ENCODE data around the gene SEL1L2. TPM values are rescaled to one million over a fixed set of nuclear protein-coding genes. Genes with fewer than 3 reads are reported as not detected.

The SEL1L2 gene
- polyA plus RNA-seq, 3 donors = not detected

GRCh38 chr20:13844296-13844695 lies 146.1 kb downstream of the SEL1L2 start:
- Histone ChIP-seq H3K27me3 (ENCODE audit: control insufficient read depth in 2 of 2, insufficient read depth in 2 of 2, low read length in 2 of 2) (no peaks in the 10 kb centered on the region), H3K4me2 (replicated peaks; ENCODE audit: extremely low read depth, low read length, poor library complexity, severe bottlenecking) (no peak overlapping the region), H3K79me2 (ENCODE audit: insufficient read depth, low read length) (no peaks in the 10 kb centered on the region), H2AFZ (ENCODE audit: insufficient read depth, low read depth, low read length, poor library complexity, severe bottlenecking) (no peak overlapping the region), H3K9me3 (replicated peaks in 1 of 2; ENCODE audit: control insufficient read depth in 1 of 2, insufficient read depth in 1 of 2, low read length in 2 of 2) (peaks cover 15 to 16% of the 10 kb centered on the region in 2 donors), H3K27ac (ENCODE audit: low read depth in 1 of 2, low read length in 2 of 2) (no peak overlapping the region), H3K4me1 (ENCODE audit: control insufficient read depth in 1 of 2, insufficient read depth in 2 of 2, low read length in 2 of 2) (no peaks in the 10 kb centered on the region), H3K9ac (ENCODE audit: insufficient read depth, low read length, poor library complexity, severe bottlenecking) (no peak overlapping the region), H3K4me3 (replicated peaks in 1 of 3; ENCODE audit: low read depth in 2 of 3, low read length in 3 of 3) (no peak overlapping the region), H3K36me3 (replicated peaks in 1 of 2; ENCODE audit: control insufficient read depth in 1 of 2, insufficient read depth in 2 of 2, low read length in 2 of 2) (no peaks in the 10 kb centered on the region), H4K20me1 (ENCODE audit: insufficient read depth, low read length) (no peaks in the 10 kb centered on the region)
- WGBS (ENCODE audit: insufficient coverage) = no CpG with 5 or more reads among the region's 4 CpGs
- DNase-seq = no peak
- Mint-ChIP-seq H3K9me3 (peaks cover 9 to 29% (median 15%) of the 10 kb centered on the region in 7 donors), H3K4me3 (no peak overlapping the region), H3K36me3 (no peaks in the 10 kb centered on the region), H3K27me3 (ENCODE audit: low read depth in 3 of 3) (peaks cover 6 to 8% (median 6%) of the 10 kb centered on the region in 3 donors), H3K4me1 (peaks cover 2% of the 10 kb centered on the region), H3K27ac (no peak overlapping the region)
- TF ChIP-seq, protein P1, sequence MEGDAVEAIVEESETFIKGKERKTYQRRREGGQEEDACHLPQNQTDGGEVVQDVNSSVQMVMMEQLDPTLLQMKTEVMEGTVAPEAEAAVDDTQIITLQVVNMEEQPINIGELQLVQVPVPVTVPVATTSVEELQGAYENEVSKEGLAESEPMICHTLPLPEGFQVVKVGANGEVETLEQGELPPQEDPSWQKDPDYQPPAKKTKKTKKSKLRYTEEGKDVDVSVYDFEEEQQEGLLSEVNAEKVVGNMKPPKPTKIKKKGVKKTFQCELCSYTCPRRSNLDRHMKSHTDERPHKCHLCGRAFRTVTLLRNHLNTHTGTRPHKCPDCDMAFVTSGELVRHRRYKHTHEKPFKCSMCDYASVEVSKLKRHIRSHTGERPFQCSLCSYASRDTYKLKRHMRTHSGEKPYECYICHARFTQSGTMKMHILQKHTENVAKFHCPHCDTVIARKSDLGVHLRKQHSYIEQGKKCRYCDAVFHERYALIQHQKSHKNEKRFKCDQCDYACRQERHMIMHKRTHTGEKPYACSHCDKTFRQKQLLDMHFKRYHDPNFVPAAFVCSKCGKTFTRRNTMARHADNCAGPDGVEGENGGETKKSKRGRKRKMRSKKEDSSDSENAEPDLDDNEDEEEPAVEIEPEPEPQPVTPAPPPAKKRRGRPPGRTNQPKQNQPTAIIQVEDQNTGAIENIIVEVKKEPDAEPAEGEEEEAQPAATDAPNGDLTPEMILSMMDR (IDR thresholded peaks at IDR 0.05) = no peak
- intact Hi-C loops (cut with micrococcal nuclease) = no loop called here

DNA sequence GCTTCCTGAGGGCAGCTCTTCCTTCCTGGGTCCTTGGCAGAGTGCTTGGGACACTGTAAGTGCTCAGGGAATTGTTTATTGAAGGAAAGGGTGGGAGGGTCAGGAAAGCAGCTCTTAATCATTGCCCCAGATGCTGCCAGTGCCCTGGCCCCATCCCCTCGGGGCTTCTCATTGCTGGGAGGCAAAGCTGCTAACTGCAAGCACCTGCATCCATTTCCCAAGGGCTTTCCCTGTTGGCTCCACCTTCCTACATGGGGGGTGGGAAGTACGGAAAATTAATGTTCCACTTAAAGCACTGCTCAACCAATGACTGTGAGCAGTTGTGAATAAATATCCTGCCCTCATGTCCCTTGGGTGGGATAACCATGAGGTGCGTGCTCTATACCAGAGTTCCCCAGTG lies 149.2 kb downstream of the SEL1L2 start:
- Mint-ChIP-seq H3K36me3 (no peaks in the 10 kb centered on the region), H3K4me3 (no peak overlapping the region), H3K27ac (no peak overlapping the region), H3K27me3 (ENCODE audit: low read depth in 3 of 3) (peaks cover 9 to 17% (median 13%) of the 10 kb centered on the region in 3 donors), H3K9me3 (peaks cover 0 to 7% (median 0%) of the 10 kb centered on the region in 7 donors), H3K4me1 (peaks cover 6% of the 10 kb centered on the region)
- Histone ChIP-seq H3K36me3 (replicated peaks in 1 of 2; ENCODE audit: control insufficient read depth in 1 of 2, insufficient read depth in 2 of 2, low read length in 2 of 2) (no peaks in the 10 kb centered on the region), H3K27me3 (ENCODE audit: control insufficient read depth in 2 of 2, insufficient read depth in 2 of 2, low read length in 2 of 2) (peaks cover 0 to 2% of the 10 kb centered on the region in 2 donors), H3K9me3 (replicated peaks in 1 of 2; ENCODE audit: control insufficient read depth in 1 of 2, insufficient read depth in 1 of 2, low read length in 2 of 2) (no peaks in the 10 kb centered on the region), H3K4me3 (replicated peaks in 1 of 3; ENCODE audit: low read depth in 2 of 3, low read length in 3 of 3) (no peak overlapping the region), H3K4me2 (replicated peaks; ENCODE audit: extremely low read depth, low read length, poor library complexity, severe bottlenecking) (no peak overlapping the region), H2AFZ (ENCODE audit: insufficient read depth, low read depth, low read length, poor library complexity, severe bottlenecking) (no peak overlapping the region), H3K9ac (ENCODE audit: insufficient read depth, low read length, poor library complexity, severe bottlenecking) (no peak overlapping the region), H3K27ac (ENCODE audit: low read depth in 1 of 2, low read length in 2 of 2) (no peak overlapping the region), H3K4me1 (ENCODE audit: control insufficient read depth in 1 of 2, insufficient read depth in 2 of 2, low read length in 2 of 2) (no peaks in the 10 kb centered on the region), H4K20me1 (ENCODE audit: insufficient read depth, low read length) (no peaks in the 10 kb centered on the region), H3K79me2 (ENCODE audit: insufficient read depth, low read length) (no peaks in the 10 kb centered on the region)
- DNase-seq = no peak
- TF ChIP-seq, protein P1 (IDR thresholded peaks at IDR 0.05) = no peak
- intact Hi-C loops (cut with micrococcal nuclease) = no loop called here
- WGBS (ENCODE audit: insufficient coverage) = 92% methylated on average over 1 of the region's 3 CpGs
